Aorta (tissue), 5 donors: ENCODE data around the gene POLD3. TPM values are rescaled to one million over a fixed set of nuclear protein-coding genes. Genes with fewer than 3 reads are reported as not detected.

Experiments used
- ATAC-seq: fragments of 200-7000 bp; cut with Tn5 transposase; one replicate; pipeline ENCODE4 v1.9.1; 2022; ENCODE audit warnings: moderate library complexity; ENCODE audit not compliant: low FRiP score
- DNase-seq, 2 donors: peaks; one replicate each; pipeline ENCODE4 v3.0.0-alpha.2; 2020
- H3K27ac ChIP-seq, 2 donors: one replicate each; pipeline ENCODE4 v1.5.1; 2013; ENCODE audit warnings: low read length in 2 of 2, mild to moderate bottlenecking in 2 of 2, moderate library complexity in 2 of 2, control low read depth in 1 of 2, inconsistent platforms in 1 of 2, low read depth in 1 of 2
- H3K27me3 ChIP-seq, 2 donors: one replicate each; pipeline ENCODE4 v1.6.1; 2013; ENCODE audit warnings: control low read depth in 1 of 2, low read length in 1 of 2, mild to moderate bottlenecking in 1 of 2, moderate library complexity in 1 of 2; ENCODE audit not compliant: insufficient read depth in 2 of 2, control insufficient read depth in 1 of 2
- H3K36me3 ChIP-seq, 2 donors: one replicate each; pipeline ENCODE4 v1.6.1; 2013; ENCODE audit warnings: control low read depth in 1 of 2, low read length in 1 of 2, mild to moderate bottlenecking in 1 of 2; ENCODE audit not compliant: insufficient read depth in 2 of 2, control insufficient read depth in 1 of 2
- H3K4me1 ChIP-seq, 2 donors: one replicate each; pipeline ENCODE4 v1.6.1; 2013; ENCODE audit warnings: low read length in 2 of 2, control low read depth in 1 of 2, mild to moderate bottlenecking in 1 of 2, moderate library complexity in 1 of 2; ENCODE audit not compliant: insufficient read depth in 2 of 2, control insufficient read depth in 1 of 2
- H3K4me3 ChIP-seq, 2 donors: one replicate each; pipeline ENCODE4 v1.5.1; 2013; ENCODE audit warnings: low read length in 2 of 2, control low read depth in 1 of 2, mild to moderate bottlenecking in 1 of 2
- H3K9me3 ChIP-seq: one replicate; pipeline ENCODE4 v1.6.1; 2013; ENCODE audit warnings: mild to moderate bottlenecking, low read length; ENCODE audit not compliant: control insufficient read depth
- WGBS, 2 donors: extraction: QIAGEN DNeasy Blood & Tissue Kit; methylation state at CpG; one replicate each; pipeline ENCODE4 v1.1.7; 2013; 5-methylcytosine and 5-hydroxymethylcytosine counted together
- intact Hi-C, 2 donors: fragments of 100-400 bp; cut with DNase I; formaldehyde crosslinking; loops; one replicate each; pipeline versions ENCODE4 v1.14.2 to v1.15.0; 2022
- polyA plus RNA-seq, 2 donors: library from polyadenylated mRNA; stranded (reverse); fragments of 200-250 nt; gene quantifications; one replicate each; pipeline ENCODE4 v1.2.3, GENCODE V29; 2013
- total RNA-seq, 2 donors: library from RNA; stranded (reverse); fragmentation: NEBNext Ultra II Directional; extraction: Animal tissue kit (Norgen Biotek cat#: 25700); gene quantifications; one replicate each; pipeline ENCODE4 v1.2.1, GENCODE V29; 2021
- donor health status: healthy with polysubstance abuse.
- donor health status: Bipolar disorder and iron deficiency.
- donor health status: DM: no; HTN: no; CAD: no.
- donor health status: DM: no; HTN: no; CAD: no.
- donor health status: DM: yes; HTN: yes; CAD: no.

Gene POLD3
- total and polyA plus RNA-seq, 4 donors = 3.9 to 19.0 (median 11.4) TPM

- DNase-seq = peak; percentile 11 to 59
- Histone ChIP-seq H3K9me3 (no peaks in the 10 kb centered on the region), H3K4me1 (no peaks in the 10 kb centered on the region), H3K27me3 (no peaks in the 10 kb centered on the region), H3K27ac (no peak overlapping the region), H3K36me3 (no peaks in the 10 kb centered on the region), H3K4me3 (no peak overlapping the region)
- 68 to 74% methylated on average over 6 of the region's 6 CpGs for WGBS, 2 donors
- no peak for ATAC-seq
- intact Hi-C loops = loop anchor here in 1 of 2 donors (1.0 kb wide), 1 partner anchor 14 kb away; no protein-coding TSS in a partner anchor
Observed at GRCh38 chr11:74687237-74688023, 95.0 kb downstream of the POLD3 start.

- H3K9me3 ChIP-seq = no peaks in the 10 kb centered on the region
- ATAC-seq (no peak), DNase-seq (peak in 1 of 2 donors; percentile 54)
- WGBS, 2 donors = 93 to 96% methylated on average over 4 of the region's 4 CpGs
- H3K36me3 ChIP-seq = no peaks in the 10 kb centered on the region
- no peaks in the 10 kb centered on the region for H3K27me3 ChIP-seq
- no peak overlapping the region for H3K4me3 ChIP-seq
- no peaks in the 10 kb centered on the region for H3K4me1 ChIP-seq
- intact Hi-C loops = no loop called here
- no peak overlapping the region for H3K27ac ChIP-seq
Observed at GRCh38 chr11:74689666-74690065, 97.3 kb downstream of the POLD3 start.

GRCh38 chr11:74691755-74692154 lies 99.4 kb downstream of the POLD3 start:
- intact Hi-C loops = no loop called here

More at GRCh38 chr11:74691755-74692154, 99.4 kb downstream of the POLD3 start:
- ATAC-seq (no peak), DNase-seq (no peak)
- Histone ChIP-seq H3K27me3 (no peaks in the 10 kb centered on the region), H3K9me3 (no peaks in the 10 kb centered on the region), H3K27ac (no peak overlapping the region), H3K4me3 (no peak overlapping the region), H3K36me3 (no peaks in the 10 kb centered on the region), H3K4me1 (no peaks in the 10 kb centered on the region)
- WGBS, 2 donors = 91 to 94% methylated on average over 4 of the region's 4 CpGs

Other genes with a start within 250 kb of the POLD3 start
- 10 to 100 TPM; 13.5 to 18.8 TPM for gene PGM2L1, start 194.1 kb upstream of the POLD3 start, total RNA-seq
- gene PGM2L1, start 194.1 kb upstream of the POLD3 start, polyA plus RNA-seq = 1 to 10 TPM; 2.9 to 7.7 TPM
- 10 to 100 TPM in 1 of 2 donors, 1 to 10 TPM in 1; 3.8 to 12.5 TPM for gene KCNE3, start 125.0 kb upstream of the POLD3 start, total RNA-seq
- 10 to 100 TPM in 1 of 2 donors, under 1 TPM in 1; 0.97 to 17.9 TPM for gene KCNE3, start 125.0 kb upstream of the POLD3 start, polyA plus RNA-seq
- 1 to 10 TPM; 1.0 to 1.8 TPM for gene LIPT2, start 98.9 kb upstream of the POLD3 start, total RNA-seq
- under 1 TPM in 1 of 2 donors, not detected in 1; 0.95 TPM for gene LIPT2, start 98.9 kb upstream of the POLD3 start, polyA plus RNA-seq
- 10 to 100 TPM in 1 of 2 donors, 1 to 10 TPM in 1; 4.1 to 14.5 TPM for gene CHRDL2, start 138.8 kb downstream of the POLD3 start, total RNA-seq
- gene CHRDL2, start 138.8 kb downstream of the POLD3 start, polyA plus RNA-seq = under 1 TPM in 1 of 2 donors, not detected in 1; 0.23 TPM
- gene RNF169, start 156.3 kb downstream of the POLD3 start, total RNA-seq = 10 to 100 TPM; 19.8 to 23.6 TPM
- gene RNF169, start 156.3 kb downstream of the POLD3 start, polyA plus RNA-seq = 1 to 10 TPM; 2.6 to 6.5 TPM